OCI-LY3 (cell line): ENCODE data around the gene ZCWPW2.

ENCODE experiments used
- H2AFZ ChIP-seq: fragments of 200-600, 300-600 bp; shearing (Covaris generic); 2 replicates; pipeline ENCODE4 v1.6.0; 2014; ENCODE audit warnings: antibody characterized with exemption, low read depth, low read length
- H3K27ac ChIP-seq: fragments of 200-600, 300-600 bp; sonication (generic); 2 replicates; pipeline ENCODE4 v1.5.1; 2014; ENCODE audit warnings: mild to moderate bottlenecking, low read length, moderate library complexity, mixed read lengths
- H3K27me3 ChIP-seq: fragments of 200-600, 300-600 bp; sonication (generic); 2 replicates; pipeline ENCODE4 v1.6.1; 2014; ENCODE audit warnings: low read depth, low read length, mixed read lengths
- H3K36me3 ChIP-seq: fragments of 200-600, 300-600 bp; sonication (generic); replicated peaks from 2 replicates; pipeline ENCODE3; 2014; ENCODE audit warnings: low read depth, low read length, mixed read lengths
- H3K4me1 ChIP-seq: fragments of 300-600, 200-600 bp; sonication (generic); 2 replicates; pipeline ENCODE4 v1.6.1; 2014; ENCODE audit warnings: low read length, mixed read lengths
- H3K4me2 ChIP-seq: fragments of 200-600, 300-600 bp; sonication (generic); 2 replicates; pipeline ENCODE4 v1.6.1; 2014; ENCODE audit warnings: low read length, mixed read lengths
- H3K4me3 ChIP-seq: fragments of 300-600, 200-600 bp; sonication (generic); 2 replicates; pipeline ENCODE4 v1.5.1; 2014; ENCODE audit warnings: antibody characterized with exemption, mild to moderate bottlenecking, low read length, moderate library complexity
- H3K79me2 ChIP-seq: fragments of 300-600, 200-600 bp; shearing (Covaris generic); 2 replicates; pipeline ENCODE4 v1.6.1; 2014; ENCODE audit warnings: mild to moderate bottlenecking, low read length, mixed read lengths
- H3K9ac ChIP-seq: fragments of 300-600, 200-600 bp; shearing (Covaris generic); 2 replicates; pipeline ENCODE4 v1.6.0; 2014; ENCODE audit warnings: mild to moderate bottlenecking, low read length, moderate library complexity
- H3K9me3 ChIP-seq: fragments of 200-600, 300-600 bp; shearing (Covaris generic); 2 replicates; pipeline ENCODE4 v1.6.1; 2014; ENCODE audit warnings: low read length, mixed read lengths; ENCODE audit not compliant: insufficient read depth
- H4K20me1 ChIP-seq: fragments of 200-600, 300-600 bp; sonication (generic); 2 replicates; pipeline ENCODE4 v1.6.1; 2016; ENCODE audit warnings: low read length, mixed read lengths; ENCODE audit not compliant: insufficient read depth
- CTCF ChIP-seq: fragments of 200-600, 300-600 bp; sonication (generic); IDR thresholded peaks from 2 replicates; pipeline ENCODE4 v1.5.1; 2014; ENCODE audit warnings: antibody characterized with exemption, low read length, low read depth
- EZH2phosphoT487 ChIP-seq: fragments of 200-600 bp; shearing (Covaris generic); IDR thresholded peaks from 2 replicates; pipeline ENCODE4 v1.6.1; 2018; ENCODE audit warnings: antibody characterized with exemption, mixed run types, low read depth

ZCWPW2 gene

DNA sequence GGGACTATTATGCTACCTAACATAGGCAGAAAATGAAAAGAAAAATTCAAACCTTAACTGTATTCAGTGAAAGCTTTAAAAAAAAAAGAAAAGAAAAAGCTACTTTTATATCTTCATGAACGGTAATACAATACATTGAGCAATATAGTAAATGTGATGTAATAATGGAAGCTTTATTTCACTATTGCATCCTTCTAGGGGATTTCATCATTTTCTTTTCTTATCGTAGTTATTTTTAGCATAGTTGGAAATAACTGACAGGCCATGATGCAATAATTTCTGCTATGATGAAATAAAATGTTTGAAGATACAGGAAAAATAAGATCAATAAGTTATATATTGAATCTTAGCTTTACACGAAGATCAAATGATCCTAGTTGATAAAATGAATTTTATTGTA lies 40.3 kb upstream of the ZCWPW2 start:
- 0 out of 2 replicates have a peak, but pooled peaks cover 3% of the 10 kb centered on the region for H4K20me1 ChIP-seq
- no peak overlapping the region for H3K4me2 ChIP-seq
- H2AFZ ChIP-seq: no peak overlapping the region
- H3K27me3 ChIP-seq: no peaks in the 10 kb centered on the region
- no peaks in the 10 kb centered on the region for H3K36me3 ChIP-seq
- no peaks in the 10 kb centered on the region for H3K4me1 ChIP-seq
- H3K9ac ChIP-seq: no peak overlapping the region
- H3K27ac ChIP-seq: no peak overlapping the region
- TF ChIP-seq CTCF (no peak), EZH2phosphoT487 (no peak)
- no peak overlapping the region for H3K4me3 ChIP-seq
- no peaks in the 10 kb centered on the region for H3K9me3 ChIP-seq
- no peaks in the 10 kb centered on the region for H3K79me2 ChIP-seq

DNA sequence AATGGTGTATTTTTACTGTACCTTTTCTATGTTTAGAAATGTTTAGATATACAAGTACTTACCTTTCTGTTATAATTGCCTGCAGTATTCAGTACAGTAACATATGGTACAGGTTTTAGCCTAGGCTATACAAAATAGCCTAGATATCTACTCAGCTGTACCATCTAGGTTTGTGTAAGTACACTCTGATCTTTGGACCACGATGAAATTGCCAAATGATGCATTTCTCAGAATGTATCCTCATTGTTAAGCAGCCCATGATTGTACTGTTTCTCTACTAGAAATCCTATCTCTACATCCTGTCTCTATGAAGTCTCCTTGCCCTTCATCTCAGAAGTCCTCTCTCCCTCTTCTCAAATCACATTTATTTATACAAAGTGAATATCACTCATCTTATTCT lies 32.8 kb upstream of the ZCWPW2 start:
- H3K79me2 ChIP-seq: no peaks in the 10 kb centered on the region
- no peak overlapping the region for H3K4me2 ChIP-seq
- H3K36me3 ChIP-seq: peaks cover 8% of the 10 kb centered on the region
- H3K27me3 ChIP-seq: no peaks in the 10 kb centered on the region
- H3K4me1 ChIP-seq: no peaks in the 10 kb centered on the region
- no peak overlapping the region for H3K4me3 ChIP-seq
- TF ChIP-seq EZH2phosphoT487 (no peak), CTCF (no peak)
- no peaks in the 10 kb centered on the region for H3K9me3 ChIP-seq
- no peak overlapping the region for H3K27ac ChIP-seq
- no peaks in the 10 kb centered on the region for H4K20me1 ChIP-seq
- H2AFZ ChIP-seq: no peak overlapping the region
- no peak overlapping the region for H3K9ac ChIP-seq

GRCh38 chr3:28316226-28316625 lies 32.3 kb upstream of the ZCWPW2 start:
- H3K36me3 ChIP-seq: peaks cover 10% of the 10 kb centered on the region
- H3K9ac ChIP-seq: no peak overlapping the region
- no peak overlapping the region for H3K4me2 ChIP-seq
- H2AFZ ChIP-seq: no peak overlapping the region
- H3K27me3 ChIP-seq: no peaks in the 10 kb centered on the region
- H3K79me2 ChIP-seq: no peaks in the 10 kb centered on the region
- no peak overlapping the region for H3K27ac ChIP-seq
- no peak overlapping the region for H3K4me3 ChIP-seq
- H3K4me1 ChIP-seq: no peaks in the 10 kb centered on the region
- no peaks in the 10 kb centered on the region for H3K9me3 ChIP-seq
- no peaks in the 10 kb centered on the region for H4K20me1 ChIP-seq
- no peak for TF ChIP-seq CTCF
- no peak for TF ChIP-seq EZH2phosphoT487

DNA sequence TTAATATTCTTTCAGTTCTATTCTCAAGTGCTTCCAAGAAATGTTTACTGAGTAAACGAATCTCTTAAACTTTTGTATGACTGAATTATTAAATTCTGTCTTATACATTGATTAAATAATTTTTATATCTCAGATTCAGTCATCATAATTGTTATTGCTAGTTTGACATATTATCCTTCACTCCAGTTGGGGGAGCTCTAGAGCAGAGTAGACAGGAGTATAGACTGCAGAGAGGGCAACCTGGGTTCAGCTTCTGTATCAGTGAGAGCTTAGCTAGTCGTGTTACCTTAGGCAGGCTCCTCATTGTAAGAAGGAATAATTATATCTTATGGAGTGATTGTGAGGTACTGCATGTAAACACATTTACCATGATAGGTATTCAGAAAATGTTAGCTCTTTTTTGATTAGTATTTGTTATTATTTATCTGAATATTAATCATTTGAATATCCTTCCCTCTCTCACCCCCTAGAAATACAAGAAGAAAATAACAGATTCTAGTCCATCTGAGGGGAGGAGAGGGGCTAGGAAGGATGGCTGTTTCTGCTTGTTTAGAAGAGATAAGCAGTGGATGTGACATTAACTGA lies 31.0 kb upstream of the ZCWPW2 start:
- no peaks in the 10 kb centered on the region for H3K9me3 ChIP-seq
- no peak overlapping the region for H3K9ac ChIP-seq
- peaks cover 15% of the 10 kb centered on the region for H3K36me3 ChIP-seq
- H3K79me2 ChIP-seq: no peaks in the 10 kb centered on the region
- peak; percentile 81 for TF ChIP-seq CTCF
- no peak for TF ChIP-seq EZH2phosphoT487
- H3K27me3 ChIP-seq: no peaks in the 10 kb centered on the region
- H2AFZ ChIP-seq: no peak overlapping the region
- H3K27ac ChIP-seq: no peak overlapping the region
- H3K4me1 ChIP-seq: no peaks in the 10 kb centered on the region
- H3K4me3 ChIP-seq: no peak overlapping the region
- no peaks in the 10 kb centered on the region for H4K20me1 ChIP-seq
- no peak overlapping the region for H3K4me2 ChIP-seq
